NT2/D1 (cell line): Measurements from ENCODE around the gene RPP25L.

Experiments used
- DNase-seq: peaks from one replicate; pipeline ENCODE4 v3.0.0-alpha.2; 2011; ENCODE audit warnings: low read depth, low spot score
- H3K27me3 ChIP-seq: 2 replicates; pipeline ENCODE4 v1.6.0; 2011; ENCODE audit warnings: mild to moderate bottlenecking; ENCODE audit not compliant: insufficient read length, insufficient read depth
- H3K36me3 ChIP-seq: 2 replicates; pipeline ENCODE4 v1.6.1; 2011; ENCODE audit warnings: mild to moderate bottlenecking, low read length, mixed read lengths; ENCODE audit not compliant: insufficient read depth, insufficient read length
- H3K4me1 ChIP-seq: 2 replicates; pipeline ENCODE4 v1.5.1; 2011; ENCODE audit not compliant: insufficient read depth, insufficient read length
- H3K4me3 ChIP-seq: 2 replicates; pipeline ENCODE4 v1.5.1; 2011; ENCODE audit warnings: low read depth; ENCODE audit not compliant: insufficient read length
- H3K9ac ChIP-seq: 2 replicates; pipeline ENCODE4 v1.6.0; 2011; ENCODE audit warnings: low read depth; ENCODE audit not compliant: insufficient read length
- H3K9me3 ChIP-seq: 2 replicates; pipeline ENCODE4 v1.5.1; 2011; ENCODE audit warnings: mild to moderate bottlenecking, low read length; ENCODE audit not compliant: insufficient read depth
- SUZ12 ChIP-seq: IDR thresholded peaks from 2 replicates; pipeline ENCODE4 v1.6.1; 2011; ENCODE audit not compliant: insufficient read length, insufficient read depth; ENCODE audit errors: extremely low read depth
- YY1 ChIP-seq: IDR thresholded peaks from 2 replicates; pipeline ENCODE4 v1.6.1; 2011; ENCODE audit not compliant: insufficient read length, insufficient read depth
- ZNF274 ChIP-seq: IDR thresholded peaks from 2 replicates; pipeline ENCODE4 v1.6.1; 2011; ENCODE audit warnings: mild to moderate bottlenecking, low read depth, low read length

RPP25L gene

GRCh38 chr9:34615132-34615531, 3.2 kb upstream of the RPP25L start:
- Histone ChIP-seq H3K9ac (no peak overlapping the region), H3K27me3 (no peaks in the 10 kb centered on the region), H3K9me3 (no peaks in the 10 kb centered on the region), H3K4me3 (no peak overlapping the region), H3K36me3 (peaks cover 52% of the 10 kb centered on the region), H3K4me1 (peaks cover 10% of the 10 kb centered on the region)
- DNase-seq = no peak
- TF ChIP-seq ZNF274 (no peak), YY1 (no peak), SUZ12 (no peak)

- peaks cover 53% of the 10 kb centered on the region for H3K36me3 ChIP-seq
- no peak for TF ChIP-seq SUZ12
- TF ChIP-seq ZNF274 = no peak
- TF ChIP-seq YY1 = no peak
- peak overlapping the region; percentile 90 for H3K4me3 ChIP-seq
- H3K9me3 ChIP-seq = no peaks in the 10 kb centered on the region
- no peaks in the 10 kb centered on the region for H3K27me3 ChIP-seq
- DNase-seq = no peak
- peak overlapping the region; percentile 94 for H3K9ac ChIP-seq
- peaks cover 11% of the 10 kb centered on the region for H3K4me1 ChIP-seq
Measured at GRCh38 chr9:34612788-34613390, 992 bp upstream of the RPP25L start.

DNA sequence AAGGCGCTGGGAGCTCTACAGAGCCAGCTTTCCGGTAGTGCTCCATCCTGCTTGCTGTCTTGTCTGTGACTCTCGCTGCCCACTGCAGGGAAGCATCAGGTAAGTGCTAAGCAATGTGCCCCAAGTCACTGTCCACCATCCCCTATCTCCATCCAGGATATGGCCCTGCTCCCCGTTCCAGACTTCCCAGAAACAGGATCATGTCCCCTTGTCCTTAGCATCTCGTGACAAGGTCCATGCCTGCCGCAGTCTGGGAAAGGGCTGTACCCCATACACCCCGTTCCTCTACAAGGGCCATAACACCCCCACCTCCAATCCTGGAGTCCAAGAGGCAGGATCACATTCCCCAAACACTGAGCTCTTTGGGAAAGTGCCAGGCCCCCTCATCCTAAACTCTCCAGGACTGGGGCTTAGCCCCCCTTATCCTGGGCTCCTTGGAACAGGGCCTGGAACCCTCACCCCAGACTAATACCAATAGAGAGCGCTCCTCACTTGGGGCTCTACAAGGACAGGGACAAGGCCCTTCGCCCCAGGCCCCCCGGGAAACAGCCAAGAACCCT, 566 bp downstream of the RPP25L start:
- peak overlapping the region; percentile 94 for H3K9ac ChIP-seq
- H3K27me3 ChIP-seq = no peaks in the 10 kb centered on the region
- TF ChIP-seq ZNF274 (no peak), YY1 (no peak), SUZ12 (no peak)
- peaks cover 15% of the 10 kb centered on the region for H3K4me1 ChIP-seq
- peaks cover 38% of the 10 kb centered on the region for H3K36me3 ChIP-seq
- no peaks in the 10 kb centered on the region for H3K9me3 ChIP-seq
- H3K4me3 ChIP-seq = peak overlapping the region; percentile 90
- no peak for DNase-seq

DNA sequence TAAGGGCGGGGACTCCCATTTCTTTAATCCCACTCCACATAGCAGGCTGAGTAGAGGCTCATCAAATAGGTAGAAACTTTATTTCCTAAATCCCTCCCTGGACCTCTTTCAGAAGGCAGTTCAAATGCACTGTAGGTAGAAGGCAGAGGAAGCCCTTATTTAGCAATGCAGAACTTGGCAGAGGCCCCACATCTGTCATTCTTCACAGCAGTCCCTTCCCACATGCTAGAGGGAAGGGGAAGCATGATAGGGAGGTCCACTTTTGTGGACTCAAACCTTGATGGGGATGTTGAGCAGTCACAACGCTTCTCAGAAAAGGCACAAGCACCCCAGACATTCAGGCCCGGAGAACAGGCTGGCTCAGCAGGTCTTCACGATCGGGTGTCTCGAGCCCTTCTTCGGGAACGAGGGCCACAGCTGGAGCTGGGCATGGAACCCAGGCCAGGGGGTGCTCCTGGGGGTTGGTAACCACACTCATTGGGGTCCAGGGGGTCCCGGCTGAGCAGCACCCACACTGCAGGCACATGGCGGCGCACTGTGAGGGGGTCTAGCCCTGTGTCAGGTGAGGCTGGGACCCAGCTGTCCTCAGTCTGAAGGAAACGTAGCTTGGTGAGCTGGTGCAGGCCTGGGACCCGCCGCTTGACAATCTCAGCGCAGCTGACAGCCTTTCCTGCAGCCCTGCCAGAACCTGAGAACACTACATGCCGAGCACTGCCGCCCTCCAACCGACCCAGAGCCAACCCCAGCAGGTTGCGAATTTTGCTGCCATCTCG, 1.3 kb downstream of the RPP25L start:
- Histone ChIP-seq H3K27me3 (no peaks in the 10 kb centered on the region), H3K4me3 (peak overlapping the region; percentile 90), H3K4me1 (peaks cover 15% of the 10 kb centered on the region), H3K36me3 (peaks cover 33% of the 10 kb centered on the region), H3K9me3 (no peaks in the 10 kb centered on the region), H3K9ac (peak overlapping the region; percentile 94)
- TF ChIP-seq YY1 (no peak), SUZ12 (no peak), ZNF274 (no peak)
- no peak for DNase-seq

DNA sequence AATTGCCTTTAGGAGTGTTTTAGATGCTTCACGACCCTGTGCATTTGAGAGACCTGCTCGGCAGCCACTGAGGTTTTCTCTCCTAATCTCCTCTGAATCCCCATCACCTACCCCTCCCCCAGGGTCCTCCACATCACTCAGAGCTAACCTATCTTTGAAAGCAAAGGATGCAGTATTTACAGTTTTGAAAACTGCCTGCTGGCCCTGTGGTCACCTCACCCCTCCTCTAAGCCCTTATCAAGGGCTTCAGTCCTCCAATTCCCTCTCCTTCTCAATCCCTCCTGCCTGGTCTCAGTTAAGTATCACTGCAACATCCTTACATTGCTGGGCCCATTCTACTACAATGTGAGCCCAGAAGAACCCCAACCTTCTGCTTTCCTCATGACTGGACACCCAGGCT, 4.6 kb downstream of the RPP25L start:
- H3K27me3 ChIP-seq = no peaks in the 10 kb centered on the region
- peaks cover 20% of the 10 kb centered on the region for H3K4me1 ChIP-seq
- H3K36me3 ChIP-seq = peaks cover 18% of the 10 kb centered on the region
- no peak overlapping the region for H3K9ac ChIP-seq
- TF ChIP-seq SUZ12 (no peak), YY1 (no peak), ZNF274 (no peak)
- no peak overlapping the region for H3K4me3 ChIP-seq
- H3K9me3 ChIP-seq = no peaks in the 10 kb centered on the region
- no peak for DNase-seq

DNA sequence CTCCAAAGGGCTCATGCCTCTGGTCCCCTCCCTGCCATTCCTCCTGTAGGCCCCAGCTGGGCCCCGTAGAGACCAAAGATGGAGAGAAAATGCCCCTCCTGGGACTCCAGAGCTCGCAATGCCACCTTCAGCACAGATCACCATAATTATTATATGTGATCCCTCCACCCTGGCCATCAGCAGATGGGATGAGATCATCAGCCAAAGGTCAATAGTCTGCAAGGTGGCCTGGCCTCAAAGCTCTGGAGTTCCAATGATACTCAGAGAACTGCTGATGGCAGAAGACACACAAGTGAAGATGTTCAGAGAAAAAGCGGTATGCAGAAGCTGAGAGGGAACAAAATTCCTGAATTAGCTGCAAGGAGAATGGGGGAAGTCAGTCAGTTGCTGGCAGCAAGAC, 5.0 kb downstream of the RPP25L start:
- Histone ChIP-seq H3K27me3 (no peaks in the 10 kb centered on the region), H3K4me3 (no peak overlapping the region), H3K4me1 (peaks cover 24% of the 10 kb centered on the region), H3K9me3 (no peaks in the 10 kb centered on the region), H3K36me3 (peaks cover 18% of the 10 kb centered on the region), H3K9ac (no peak overlapping the region)
- no peak for DNase-seq
- no peak for TF ChIP-seq YY1
- TF ChIP-seq ZNF274 = no peak
- no peak for TF ChIP-seq SUZ12

GRCh38 chr9:34606190-34606589, 5.7 kb downstream of the RPP25L start:
- DNase-seq = no peak
- Histone ChIP-seq H3K9ac (no peak overlapping the region), H3K27me3 (no peaks in the 10 kb centered on the region), H3K36me3 (peaks cover 18% of the 10 kb centered on the region), H3K4me3 (no peak overlapping the region), H3K4me1 (peaks cover 26% of the 10 kb centered on the region), H3K9me3 (no peaks in the 10 kb centered on the region)
- TF ChIP-seq SUZ12 (no peak), ZNF274 (no peak), YY1 (no peak)
